Mesodermal cell (in vitro differentiated cells): ENCODE results near the gene FBXL3. TPM values are rescaled to one million over a fixed set of nuclear protein-coding genes. Genes with fewer than 3 reads are reported as not detected.

Experiments
- H3K27ac ChIP-seq: 2 replicates; pipeline ENCODE4 v1.7.0; 2013; ENCODE audit warnings: mild to moderate bottlenecking, low read depth, low read length, moderate library complexity; ENCODE audit not compliant: severe bottlenecking
- H3K36me3 ChIP-seq: 2 replicates; pipeline ENCODE4 v1.7.1; 2013; ENCODE audit warnings: mild to moderate bottlenecking, low read length, moderate library complexity; ENCODE audit not compliant: control insufficient read depth, insufficient read depth
- H3K4me1 ChIP-seq: one replicate; pipeline ENCODE4 v1.7.1; 2013; ENCODE audit warnings: mild to moderate bottlenecking, low read length; ENCODE audit not compliant: insufficient read depth, control insufficient read depth, poor library complexity, severe bottlenecking
- H3K4me3 ChIP-seq: 2 replicates; pipeline ENCODE4 v1.7.0; 2013; ENCODE audit warnings: low read length, control low read depth, mild to moderate bottlenecking; ENCODE audit not compliant: insufficient read depth, poor library complexity, severe bottlenecking; ENCODE audit errors: extremely low read depth
- H3K9me3 ChIP-seq: 2 replicates; pipeline ENCODE4 v1.7.1; 2013; ENCODE audit warnings: mild to moderate bottlenecking, low read length, moderate library complexity; ENCODE audit not compliant: control insufficient read depth
- WGBS, 2 experiments: methylation state at CpG; one replicate each; pipeline ENCODE4 v1.1.5; 2013; ENCODE audit warnings: missing lambda C conversion rate in 2 of 2; ENCODE audit not compliant: insufficient coverage in 2 of 2; 5-methylcytosine and 5-hydroxymethylcytosine counted together
- polyA plus RNA-seq, 2 experiments: library from polyadenylated mRNA; stranded (reverse); fragments of 50-300 nt; gene quantifications; one replicate each; pipeline ENCODE4 v1.2.3, GENCODE V29; 2013

The FBXL3 gene, protein sequence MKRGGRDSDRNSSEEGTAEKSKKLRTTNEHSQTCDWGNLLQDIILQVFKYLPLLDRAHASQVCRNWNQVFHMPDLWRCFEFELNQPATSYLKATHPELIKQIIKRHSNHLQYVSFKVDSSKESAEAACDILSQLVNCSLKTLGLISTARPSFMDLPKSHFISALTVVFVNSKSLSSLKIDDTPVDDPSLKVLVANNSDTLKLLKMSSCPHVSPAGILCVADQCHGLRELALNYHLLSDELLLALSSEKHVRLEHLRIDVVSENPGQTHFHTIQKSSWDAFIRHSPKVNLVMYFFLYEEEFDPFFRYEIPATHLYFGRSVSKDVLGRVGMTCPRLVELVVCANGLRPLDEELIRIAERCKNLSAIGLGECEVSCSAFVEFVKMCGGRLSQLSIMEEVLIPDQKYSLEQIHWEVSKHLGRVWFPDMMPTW
- 27.1 TPM for polyA plus RNA-seq (2013, experiment 1 of 2)
- polyA plus RNA-seq (2013, experiment 2 of 2): 28.9 TPM

DNA sequence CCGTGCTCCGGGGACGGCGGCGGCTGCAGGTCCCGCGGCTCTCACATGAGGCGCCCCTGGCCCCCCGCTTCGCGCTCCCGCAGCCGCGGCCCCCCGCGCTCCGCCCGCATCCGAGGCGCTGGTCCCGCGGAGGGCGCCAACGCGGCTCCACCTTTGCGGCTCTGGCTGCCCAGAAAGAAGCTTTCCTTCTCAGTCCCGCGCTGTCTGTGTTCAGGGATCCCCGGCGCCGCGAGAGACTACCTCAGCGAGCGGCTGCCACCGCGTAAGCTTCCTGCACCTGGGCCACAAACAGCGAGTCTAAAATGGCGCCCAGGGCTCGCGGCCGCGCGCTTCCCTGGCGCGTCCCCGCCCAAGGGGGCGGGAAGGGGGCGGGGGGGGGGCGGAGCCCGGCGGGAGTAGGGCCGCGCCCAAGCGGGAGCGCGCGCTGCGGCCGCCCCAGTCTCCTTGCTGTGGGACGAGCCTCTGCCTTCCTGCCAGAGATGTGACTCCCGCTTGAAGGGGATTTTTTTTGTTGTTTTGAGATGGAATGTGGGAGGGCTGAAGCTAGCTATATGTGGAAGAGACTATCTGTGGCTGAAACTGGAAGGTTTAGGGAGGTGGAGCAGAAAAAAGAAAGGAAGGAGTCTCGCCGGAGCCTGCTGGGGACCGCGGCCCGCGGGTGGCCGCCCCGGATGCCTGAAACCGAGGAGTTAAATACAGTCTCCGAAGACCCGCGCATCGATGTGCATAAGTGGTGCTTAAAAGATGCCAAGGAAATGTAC lies at the start of gene FBXL3:
Gene FBXL3 (minus strand): TSS at position 299 of the 761 bp plus-strand sequence. CDS start 5,299 bp downstream, outside the sequence.
- 0% methylated on average over 27 to 53 of the region's 74 CpGs for WGBS, 2 experiments
- H3K36me3 ChIP-seq: peaks cover 14% of the 10 kb centered on the region
- H3K4me1 ChIP-seq: peaks cover 19% of the 10 kb centered on the region
- peak within 1 kb of the TSS; percentile 89 for H3K27ac ChIP-seq
- H3K9me3 ChIP-seq: no peaks in the 10 kb centered on the region
- peak within 1 kb of the TSS; percentile 89 for H3K4me3 ChIP-seq

DNA sequence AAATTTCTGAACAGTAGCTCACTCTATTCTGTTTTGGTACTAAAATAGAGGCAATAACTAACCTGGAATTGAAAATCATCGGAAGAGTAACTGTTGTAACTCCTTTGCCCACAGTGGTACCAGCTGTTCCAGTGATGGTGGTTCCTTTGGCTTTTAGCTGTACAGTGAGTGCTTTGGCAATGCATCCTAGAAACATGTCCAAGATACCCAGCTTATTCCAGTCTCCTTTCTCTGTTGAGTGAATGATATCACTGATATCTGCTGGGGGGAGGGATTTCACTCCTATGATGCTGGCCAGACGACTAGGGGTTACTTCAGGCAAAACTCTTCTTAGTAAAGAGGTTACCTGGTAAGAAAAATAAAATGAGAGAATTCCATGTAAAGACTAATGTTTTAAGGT lies 40.6 kb upstream of the FBXL3 start:
- peaks cover 43% of the 10 kb centered on the region for H3K36me3 ChIP-seq
- peaks cover 6% of the 10 kb centered on the region for H3K4me1 ChIP-seq
- no peak overlapping the region for H3K4me3 ChIP-seq
- 83 to 100% methylated on average over 1 of the region's 2 CpGs for WGBS, 2 experiments
- no peaks in the 10 kb centered on the region for H3K9me3 ChIP-seq
- H3K27ac ChIP-seq: no peak overlapping the region

DNA sequence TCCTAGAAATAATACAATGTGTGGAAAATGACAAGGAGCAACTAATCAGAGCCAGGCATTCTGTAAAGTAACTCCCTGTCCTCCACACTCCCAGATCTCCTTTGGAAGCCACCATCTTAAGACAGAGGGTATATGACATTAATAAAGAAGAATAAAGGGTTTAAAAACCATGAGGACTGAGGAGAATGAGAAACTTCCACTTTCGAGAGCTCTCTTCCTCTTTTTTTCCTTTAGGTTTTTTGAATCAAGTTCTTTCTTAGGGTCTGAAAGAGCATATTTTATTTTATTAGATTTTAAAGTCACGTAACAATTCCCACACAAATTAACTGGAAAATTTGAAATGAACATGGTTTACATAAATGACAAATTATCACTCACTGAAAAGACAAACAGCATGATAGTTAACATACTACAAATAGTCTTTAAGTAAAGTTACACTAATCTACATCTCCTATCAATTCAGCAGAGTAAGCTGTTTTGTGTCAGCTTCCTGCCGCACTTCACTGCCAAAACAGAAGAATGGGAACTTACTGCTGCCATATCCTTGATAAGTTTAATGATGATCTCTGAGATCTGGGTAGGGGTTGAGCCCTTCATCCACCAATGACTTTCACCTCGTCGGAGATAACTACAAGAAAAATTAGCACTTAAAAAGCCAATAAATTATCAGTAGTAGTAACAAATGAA lies 38.6 kb upstream of the FBXL3 start:
- Histone ChIP-seq H3K27ac (no peak overlapping the region), H3K4me1 (peaks cover 6% of the 10 kb centered on the region), H3K36me3 (peaks cover 57% of the 10 kb centered on the region), H3K9me3 (no peaks in the 10 kb centered on the region), H3K4me3 (no peak overlapping the region)
- WGBS, 2 experiments: no CpG with 5 or more reads among the region's 5 CpGs

DNA sequence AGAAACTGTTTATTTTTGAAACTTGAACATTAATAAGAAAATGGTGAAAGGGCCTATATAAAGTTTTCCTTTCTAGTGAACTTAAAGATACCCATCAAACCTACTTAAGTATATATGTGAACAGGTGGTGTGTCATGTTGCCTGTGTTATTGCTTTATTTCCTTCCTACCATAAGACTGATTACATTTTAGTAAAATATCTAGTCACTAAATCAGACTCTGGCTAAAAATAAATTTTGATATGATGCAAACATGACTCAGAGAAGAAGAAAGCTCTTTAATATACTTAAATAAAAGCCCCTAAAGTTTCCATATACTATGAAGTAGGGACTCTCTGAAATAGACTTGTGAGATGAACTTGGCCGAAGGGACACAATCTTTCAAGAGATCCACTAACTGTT lies 35.1 kb upstream of the FBXL3 start:
- Histone ChIP-seq H3K9me3 (no peaks in the 10 kb centered on the region), H3K4me1 (peaks cover 6% of the 10 kb centered on the region), H3K27ac (no peak overlapping the region), H3K4me3 (no peak overlapping the region), H3K36me3 (peaks cover 42% of the 10 kb centered on the region)
- WGBS, 2 experiments: no CpG with 5 or more reads among the region's 1 CpG

DNA sequence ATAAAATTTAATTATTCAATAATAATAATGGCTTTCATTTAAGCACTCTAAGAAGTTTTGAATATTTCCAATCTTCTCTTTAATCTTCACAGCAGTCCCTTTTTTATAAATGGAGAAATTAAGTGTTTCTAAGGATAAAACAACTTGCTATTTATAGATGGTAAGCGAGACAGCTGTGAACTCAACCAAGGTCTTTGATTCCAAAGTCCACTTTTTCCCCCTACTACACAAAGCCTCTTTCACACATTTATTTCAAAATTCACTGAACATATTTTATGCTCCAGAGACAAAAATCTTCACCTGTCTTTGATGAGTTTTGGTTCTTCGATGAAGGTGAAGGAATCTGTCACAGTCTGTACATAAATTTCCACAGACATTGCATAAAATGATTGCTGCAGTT lies 34.4 kb upstream of the FBXL3 start:
- Histone ChIP-seq H3K4me3 (no peak overlapping the region), H3K9me3 (no peaks in the 10 kb centered on the region), H3K36me3 (peaks cover 48% of the 10 kb centered on the region), H3K4me1 (peaks cover 6% of the 10 kb centered on the region), H3K27ac (no peak overlapping the region)
- 100% methylated on average over 1 of the region's 2 CpGs; no CpG with 5 or more reads in 1 of the 2 experiments for WGBS, 2 experiments

DNA sequence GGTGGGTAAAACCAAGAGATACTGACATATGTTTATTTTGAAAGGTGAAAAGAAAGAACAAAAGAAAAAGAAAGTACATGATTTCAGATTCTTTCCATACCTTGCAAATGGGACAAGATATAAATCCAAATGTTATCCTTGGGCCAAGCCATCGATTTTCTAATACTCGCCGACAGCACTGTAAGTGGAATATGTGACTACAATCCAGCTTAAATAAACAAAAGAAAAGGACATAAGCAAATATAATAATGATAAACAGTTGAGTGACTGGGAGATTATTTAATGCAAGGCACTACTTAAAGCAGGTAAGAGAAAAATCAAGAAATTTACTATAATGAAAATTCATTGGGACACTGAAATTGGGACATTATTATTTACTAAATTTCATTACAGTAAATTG lies 29.9 kb upstream of the FBXL3 start:
- Histone ChIP-seq H3K36me3 (peaks cover 59% of the 10 kb centered on the region), H3K4me3 (no peak overlapping the region), H3K27ac (no peak overlapping the region), H3K9me3 (no peaks in the 10 kb centered on the region), H3K4me1 (no peaks in the 10 kb centered on the region)
- WGBS, 2 experiments: no CpG with 5 or more reads among the region's 3 CpGs

DNA sequence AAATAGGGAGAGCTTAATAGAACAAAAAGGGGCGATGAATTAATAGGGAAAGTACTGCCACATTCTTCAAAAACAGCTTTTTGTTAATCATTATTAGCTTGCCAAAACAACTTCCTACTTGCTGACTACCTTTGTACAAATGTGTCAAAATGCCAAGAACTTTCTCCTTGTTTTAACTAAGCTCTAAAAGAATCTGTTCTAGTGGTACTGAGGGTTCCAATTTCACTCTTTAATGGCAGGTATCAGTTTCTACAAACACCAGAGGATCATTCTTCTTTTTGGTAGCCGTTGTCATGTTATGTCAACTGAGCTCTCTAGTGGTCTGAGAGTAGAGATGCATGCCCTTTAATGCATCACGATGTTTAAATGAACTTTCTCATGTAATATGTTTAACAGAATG lies 29.4 kb upstream of the FBXL3 start:
- WGBS, 2 experiments: no CpG with 5 or more reads among the region's 3 CpGs
- H3K27ac ChIP-seq: no peak overlapping the region
- no peaks in the 10 kb centered on the region for H3K9me3 ChIP-seq
- no peak overlapping the region for H3K4me3 ChIP-seq
- H3K4me1 ChIP-seq: no peaks in the 10 kb centered on the region
- peaks cover 60% of the 10 kb centered on the region for H3K36me3 ChIP-seq

DNA sequence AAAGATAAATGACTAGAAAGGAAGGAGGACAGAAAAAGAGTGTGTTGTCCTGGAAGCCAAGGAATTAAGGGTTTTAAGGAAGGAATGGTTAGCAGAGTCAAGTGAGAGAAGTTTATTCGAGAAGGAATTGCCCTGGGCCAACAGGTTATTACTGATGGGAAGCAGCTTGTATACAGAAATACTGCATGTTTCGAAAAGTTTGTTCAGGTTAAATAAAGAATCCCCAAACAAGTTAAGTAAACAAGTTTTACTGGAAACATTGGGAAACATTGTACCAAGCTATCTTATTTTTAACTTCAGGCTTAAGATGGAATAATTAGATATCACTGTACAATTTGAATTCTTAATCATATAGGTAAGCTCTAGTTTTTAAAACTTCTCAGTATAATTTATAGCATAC lies 28.2 kb upstream of the FBXL3 start:
- WGBS, 2 experiments: 100% methylated on average over 1 of the region's 2 CpGs; no CpG with 5 or more reads in 1 of the 2 experiments
- Histone ChIP-seq H3K4me3 (no peak overlapping the region), H3K27ac (no peak overlapping the region), H3K4me1 (no peaks in the 10 kb centered on the region), H3K36me3 (peaks cover 57% of the 10 kb centered on the region), H3K9me3 (no peaks in the 10 kb centered on the region)

DNA sequence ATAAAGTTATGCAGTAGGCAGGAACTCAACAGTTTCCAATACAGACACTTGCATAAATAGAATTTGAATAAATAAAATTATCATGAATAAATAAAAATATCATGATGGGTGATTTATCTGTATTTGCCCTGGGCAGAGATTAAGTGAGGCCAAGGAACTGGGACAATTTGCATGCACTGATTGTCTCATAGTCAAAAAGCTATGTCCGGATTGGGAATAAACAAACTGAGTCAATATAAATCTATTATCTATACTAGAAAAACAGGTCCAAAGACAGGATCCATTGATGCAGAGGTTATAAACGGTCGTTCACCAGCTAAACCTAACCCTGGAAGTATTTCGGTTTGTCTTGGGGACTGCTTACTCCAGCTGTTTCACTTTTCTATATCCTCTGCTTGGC lies 26.2 kb upstream of the FBXL3 start:
- Histone ChIP-seq H3K27ac (no peak overlapping the region), H3K4me3 (no peak overlapping the region), H3K9me3 (no peaks in the 10 kb centered on the region), H3K4me1 (no peaks in the 10 kb centered on the region), H3K36me3 (peaks cover 74% of the 10 kb centered on the region)
- 96 to 100% methylated on average over 3 of the region's 4 CpGs for WGBS, 2 experiments

DNA sequence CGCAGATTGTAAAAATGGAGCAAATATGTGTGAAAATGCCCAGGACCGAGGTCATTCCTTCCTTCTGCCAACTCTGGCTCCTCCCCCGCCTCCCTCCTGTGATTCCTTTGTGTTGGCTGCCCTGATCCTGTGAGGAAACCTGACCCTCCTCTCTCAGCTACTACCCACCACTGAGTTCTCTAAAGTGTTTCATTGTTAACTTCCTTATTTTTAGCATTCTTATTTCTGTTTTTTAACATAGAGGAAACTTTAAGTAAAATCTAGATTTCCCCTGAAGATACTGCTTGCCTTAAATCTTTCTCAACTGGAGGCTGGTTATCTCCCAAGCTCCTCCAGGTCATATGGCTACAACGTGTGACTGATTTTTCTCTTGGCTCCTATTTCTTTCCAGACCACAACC lies 21.7 kb upstream of the FBXL3 start:
- Histone ChIP-seq H3K27ac (no peak overlapping the region), H3K4me3 (no peak overlapping the region), H3K9me3 (no peaks in the 10 kb centered on the region), H3K36me3 (peaks cover 63% of the 10 kb centered on the region), H3K4me1 (no peaks in the 10 kb centered on the region)
- WGBS, 2 experiments: 43 to 77% methylated on average over 2 of the region's 4 CpGs
